SKM-1 treated with dmso at 0.1 percent for 144 hours (cell line): Measurements from ENCODE around the gene PRCP.

Experiments
- DNase-seq: peaks from one replicate; lab custom pipeline; 2025; ENCODE audit not compliant: unreplicated experiment; lab: John Stamatoyannopoulos, UW

The PRCP gene

GRCh38 chr11:82907371-82907770 lies 7.1 kb upstream of the PRCP start:
- DNase-seq = no peak

GRCh38 chr11:82906931-82907330 lies 6.7 kb upstream of the PRCP start:
- no peak for DNase-seq

- DNase-seq = peak; percentile 52
Measured at GRCh38 chr11:82906236-82906635, 6.0 kb upstream of the PRCP start.

GRCh38 chr11:82903843-82904586 lies 3.8 kb upstream of the PRCP start:
- DNase-seq = no peak

- no peak for DNase-seq
Measured at GRCh38 chr11:82902880-82903279, 2.6 kb upstream of the PRCP start.

GRCh38 chr11:82901922-82902485 lies 1.8 kb upstream of the PRCP start:
- DNase-seq = no peak

GRCh38 chr11:82901165-82901921 lies 1.1 kb upstream of the PRCP start, which contains the start of gene DDIAS:
TSS of gene DDIAS (plus strand) at chr11:82901736. CDS start at chr11:82914739, 13,003 bp downstream.
- peak; percentile 96 for DNase-seq

- DNase-seq = no peak
Measured at GRCh38 chr11:82899957-82900276, 313 bp downstream of the PRCP start.

- peak; percentile 5 for DNase-seq
Measured at GRCh38 chr11:82899186-82899820, 927 bp downstream of the PRCP start.

- DNase-seq = peak; percentile 36
Measured at GRCh38 chr11:82898241-82898640, 2.0 kb downstream of the PRCP start.

- DNase-seq = no peak
Measured at GRCh38 chr11:82896183-82896582, 4.0 kb downstream of the PRCP start.

GRCh38 chr11:82895437-82896091 lies 4.7 kb downstream of the PRCP start:
- peak; percentile 58 for DNase-seq

- DNase-seq = no peak
Measured at GRCh38 chr11:82892611-82893169, 7.5 kb downstream of the PRCP start.

GRCh38 chr11:82890936-82891335 lies 9.3 kb downstream of the PRCP start:
- peak; percentile 79 for DNase-seq

- no peak for DNase-seq
Measured at GRCh38 chr11:82890002-82890341, 10.3 kb downstream of the PRCP start.

GRCh38 chr11:82889133-82890001 lies 10.9 kb downstream of the PRCP start:
- peak; percentile 85 for DNase-seq

- DNase-seq = no peak
Measured at GRCh38 chr11:82883853-82884252, 16.4 kb downstream of the PRCP start.

GRCh38 chr11:82874646-82875523 lies 25.3 kb downstream of the PRCP start:
- DNase-seq = no peak

- no peak for DNase-seq
Measured at GRCh38 chr11:82873919-82874333, 26.3 kb downstream of the PRCP start.
